ENCODE data around the gene PNMA8C.

DNA sequence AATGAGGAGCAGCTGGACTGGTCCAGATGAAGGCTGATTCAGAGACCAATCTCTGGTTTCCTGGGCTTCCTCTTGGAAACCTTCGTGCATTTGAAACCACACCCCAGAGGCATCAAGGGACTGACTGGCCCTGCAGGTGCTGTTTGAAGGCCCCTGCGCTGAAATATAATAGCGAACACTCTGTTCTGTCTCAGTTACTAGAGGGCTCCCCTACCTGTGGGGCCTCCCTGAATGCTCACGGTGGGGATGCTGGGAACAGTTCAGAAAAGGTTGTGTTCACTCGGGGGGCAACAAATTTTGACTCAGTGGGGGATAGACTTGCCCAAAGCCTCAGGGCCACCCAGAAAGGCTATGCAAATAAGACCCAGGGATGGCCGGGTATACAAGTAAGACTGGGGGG lies 21.8 kb downstream of the PNMA8C start:
- TF ChIP-seq, protein P1, sequence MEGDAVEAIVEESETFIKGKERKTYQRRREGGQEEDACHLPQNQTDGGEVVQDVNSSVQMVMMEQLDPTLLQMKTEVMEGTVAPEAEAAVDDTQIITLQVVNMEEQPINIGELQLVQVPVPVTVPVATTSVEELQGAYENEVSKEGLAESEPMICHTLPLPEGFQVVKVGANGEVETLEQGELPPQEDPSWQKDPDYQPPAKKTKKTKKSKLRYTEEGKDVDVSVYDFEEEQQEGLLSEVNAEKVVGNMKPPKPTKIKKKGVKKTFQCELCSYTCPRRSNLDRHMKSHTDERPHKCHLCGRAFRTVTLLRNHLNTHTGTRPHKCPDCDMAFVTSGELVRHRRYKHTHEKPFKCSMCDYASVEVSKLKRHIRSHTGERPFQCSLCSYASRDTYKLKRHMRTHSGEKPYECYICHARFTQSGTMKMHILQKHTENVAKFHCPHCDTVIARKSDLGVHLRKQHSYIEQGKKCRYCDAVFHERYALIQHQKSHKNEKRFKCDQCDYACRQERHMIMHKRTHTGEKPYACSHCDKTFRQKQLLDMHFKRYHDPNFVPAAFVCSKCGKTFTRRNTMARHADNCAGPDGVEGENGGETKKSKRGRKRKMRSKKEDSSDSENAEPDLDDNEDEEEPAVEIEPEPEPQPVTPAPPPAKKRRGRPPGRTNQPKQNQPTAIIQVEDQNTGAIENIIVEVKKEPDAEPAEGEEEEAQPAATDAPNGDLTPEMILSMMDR (conservative IDR thresholded peaks at IDR 0.05 in 1 of 2, IDR thresholded peaks at IDR 0.05 in 1 of 2; ENCODE audit: extremely low read depth in 1 of 2, insufficient read depth in 1 of 2, low read depth in 1 of 2, low read length in 2 of 2) = no peak
- TF ChIP-seq EZH2 (IDR thresholded peaks at IDR 0.05; ENCODE audit: borderline replicate concordance, low read length) = no peak

Data from mammary epithelial cell (primary cell).